NT2/D1 (cell line): ENCODE data around the gene HTR3B.

Experiments used
- YY1 ChIP-seq: IDR thresholded peaks from 2 replicates; pipeline ENCODE4 v1.6.1; 2011; ENCODE audit not compliant: insufficient read length, insufficient read depth
- ZNF274 ChIP-seq: IDR thresholded peaks from 2 replicates; pipeline ENCODE4 v1.6.1; 2011; ENCODE audit warnings: mild to moderate bottlenecking, low read depth, low read length

DNA sequence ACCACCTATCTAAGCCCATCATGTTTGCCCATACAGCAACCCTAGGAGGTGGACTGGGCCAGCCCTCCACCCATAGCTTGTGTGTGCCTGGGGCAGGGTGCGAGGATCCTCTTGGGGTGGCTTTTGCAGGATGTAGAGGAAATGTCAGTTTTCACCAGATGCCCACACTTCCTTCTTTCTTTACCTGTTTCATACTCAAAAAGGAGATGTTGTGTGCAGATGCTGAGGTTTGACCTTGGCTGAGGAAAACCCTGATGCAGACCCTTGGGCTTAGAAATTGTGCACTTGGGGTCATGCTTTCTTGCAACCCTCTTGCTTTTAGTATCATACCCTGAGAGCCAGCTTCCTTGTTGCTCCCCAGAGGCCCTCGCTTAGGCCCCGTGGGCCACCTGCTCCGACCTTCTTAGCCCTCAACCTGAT lies 72.5 kb downstream of the HTR3B start:
- TF ChIP-seq YY1 (no peak), ZNF274 (no peak)
